Peyer's patch (tissue), 4 donors: ENCODE results near the gene ZNF181. TPM values are rescaled to one million over a fixed set of nuclear protein-coding genes. Genes with fewer than 3 reads are reported as not detected.
"Not testable (repeated sequence)": the region's sequence is repeated elsewhere in the genome, so short reads cannot be mapped to it uniquely, and the experiment has no call there.

Source experiments
- DNase-seq, 3 donors: peaks; one replicate each; pipeline ENCODE4 v3.0.0-alpha.2; 2017 to 2019
- H3K27ac ChIP-seq, 4 donors: fragments of 200-600 bp; sonication (generic); one replicate each; pipeline ENCODE4 v1.5.1; 2016 to 2019
- H3K27me3 ChIP-seq, 2 donors: fragments of 200-600 bp; sonication (generic); one replicate each; pipeline ENCODE4 v1.5.1; 2019
- H3K36me3 ChIP-seq, 3 donors: fragments of 200-600 bp; sonication (generic); one replicate each; pipeline ENCODE4 v1.5.1; 2016 to 2019
- H3K4me1 ChIP-seq, 4 donors: fragments of 200-600 bp; sonication (generic); one replicate each; pipeline ENCODE4 v1.5.1; 2016 to 2019
- H3K4me3 ChIP-seq, 4 donors: fragments of 200-600 bp; sonication (generic); 1 replicate in 3 of 4; 2 replicates in 1 of 4; pipeline ENCODE4 v1.5.1; 2016 to 2019; ENCODE audit warnings: mild to moderate bottlenecking in 1 of 4
- H3K9me3 ChIP-seq, 4 donors: fragments of 200-600 bp; sonication (generic); one replicate each; pipeline ENCODE4 v1.5.1; 2016 to 2019; ENCODE audit warnings: mild to moderate bottlenecking in 1 of 4
- POLR2A ChIP-seq, 2 donors: fragments of 450-650 bp; IDR thresholded peaks; one replicate each; pipeline ENCODE4 v1.5.1; 2017; ENCODE audit warnings: antibody characterized with exemption in 2 of 2, mild to moderate bottlenecking in 2 of 2, moderate library complexity in 2 of 2
- total RNA-seq, 4 donors: library from RNA; depleted of rRNA; stranded (reverse); fragments of >200 nt; gene quantifications; one replicate each; pipeline ENCODE4 v1.1.0, GENCODE V29; 2016
- TF ChIP-seq, protein P1 (sequence below), 6 experiments: fragments of 450-650 bp in 4 of 6; fragments of 200-600 bp in 2 of 6; sonication (generic) in 1 of 6; IDR thresholded peaks; one replicate each; pipeline ENCODE4 v1.5.1; 2017 to 2019; ENCODE audit warnings: antibody characterized with exemption in 6 of 6, mild to moderate bottlenecking in 3 of 6, moderate library complexity in 1 of 6

The ZNF181 gene
- 10 to 100 TPM; 12.1 to 24.3 (median 18.3) TPM for total RNA-seq

- DNase-seq = peak; percentile 85 to 94 (median 91)
- Histone ChIP-seq H3K27me3 (no peaks in the 10 kb centered on the region), H3K4me3 (peak within 1 kb of the TSS; percentile 62 to 82 (median 72)), H3K27ac (peak within 1 kb of the TSS; percentile 90 to 94 (median 93)), H3K9me3 (peaks cover 0 to 4% (median 0%) of the 10 kb centered on the region in 4 donors), H3K4me1 (peaks cover 0 to 24% (median 8%) of the 10 kb centered on the region in 4 donors), H3K36me3 (peaks cover 0 to 26% (median 0%) of the 10 kb centered on the region in 3 donors)
- TF ChIP-seq, protein P1, sequence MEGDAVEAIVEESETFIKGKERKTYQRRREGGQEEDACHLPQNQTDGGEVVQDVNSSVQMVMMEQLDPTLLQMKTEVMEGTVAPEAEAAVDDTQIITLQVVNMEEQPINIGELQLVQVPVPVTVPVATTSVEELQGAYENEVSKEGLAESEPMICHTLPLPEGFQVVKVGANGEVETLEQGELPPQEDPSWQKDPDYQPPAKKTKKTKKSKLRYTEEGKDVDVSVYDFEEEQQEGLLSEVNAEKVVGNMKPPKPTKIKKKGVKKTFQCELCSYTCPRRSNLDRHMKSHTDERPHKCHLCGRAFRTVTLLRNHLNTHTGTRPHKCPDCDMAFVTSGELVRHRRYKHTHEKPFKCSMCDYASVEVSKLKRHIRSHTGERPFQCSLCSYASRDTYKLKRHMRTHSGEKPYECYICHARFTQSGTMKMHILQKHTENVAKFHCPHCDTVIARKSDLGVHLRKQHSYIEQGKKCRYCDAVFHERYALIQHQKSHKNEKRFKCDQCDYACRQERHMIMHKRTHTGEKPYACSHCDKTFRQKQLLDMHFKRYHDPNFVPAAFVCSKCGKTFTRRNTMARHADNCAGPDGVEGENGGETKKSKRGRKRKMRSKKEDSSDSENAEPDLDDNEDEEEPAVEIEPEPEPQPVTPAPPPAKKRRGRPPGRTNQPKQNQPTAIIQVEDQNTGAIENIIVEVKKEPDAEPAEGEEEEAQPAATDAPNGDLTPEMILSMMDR (IDR thresholded peaks at IDR 0.05) = no peak
- peak; percentile 62 to 63 for TF ChIP-seq POLR2A (IDR thresholded peaks at IDR 0.05)
Measured at GRCh38 chr19:34733746-34734536, at the start of gene ZNF181. Gene ZNF181, plus strand, starts transcription at chr19:34734243. Its CDS starts 795 bp downstream, at chr19:34735038.

GRCh38 chr19:34685266-34685665 is 48.8 kb upstream of the ZNF181 start:
- H3K27ac ChIP-seq, H3K4me3 ChIP-seq, H3K27me3 ChIP-seq, H3K4me1 ChIP-seq, DNase-seq: not testable (repeated sequence)
- Histone ChIP-seq H3K9me3 (peaks cover 0 to 54% (median 15%) of the 10 kb centered on the region in 4 donors), H3K36me3 (peaks cover 0 to 46% (median 0%) of the 10 kb centered on the region in 3 donors)

GRCh38 chr19:34686455-34686854 is 47.6 kb upstream of the ZNF181 start:
- Histone ChIP-seq H3K4me1 (no peaks in the 10 kb centered on the region), H3K36me3 (peaks cover 0 to 34% (median 0%) of the 10 kb centered on the region in 3 donors), H3K9me3 (peaks cover 0 to 51% (median 15%) of the 10 kb centered on the region in 4 donors), H3K27me3 (no peaks in the 10 kb centered on the region), H3K27ac (no peak overlapping the region), H3K4me3 (no peak overlapping the region)
- DNase-seq = no peak
- TF ChIP-seq POLR2A (IDR thresholded peaks at IDR 0.05) = no peak

GRCh38 chr19:34687348-34687747 is 46.7 kb upstream of the ZNF181 start:
- TF ChIP-seq, protein P1 (IDR thresholded peaks at IDR 0.05) = no peak
- no peak for TF ChIP-seq POLR2A (IDR thresholded peaks at IDR 0.05)
- no peak for DNase-seq
- Histone ChIP-seq H3K27ac (no peak overlapping the region), H3K27me3 (no peaks in the 10 kb centered on the region), H3K4me1 (no peaks in the 10 kb centered on the region), H3K9me3 (peaks cover 0 to 42% (median 15%) of the 10 kb centered on the region in 4 donors), H3K4me3 (no peak overlapping the region), H3K36me3 (peaks cover 0 to 25% (median 0%) of the 10 kb centered on the region in 3 donors)

DNA sequence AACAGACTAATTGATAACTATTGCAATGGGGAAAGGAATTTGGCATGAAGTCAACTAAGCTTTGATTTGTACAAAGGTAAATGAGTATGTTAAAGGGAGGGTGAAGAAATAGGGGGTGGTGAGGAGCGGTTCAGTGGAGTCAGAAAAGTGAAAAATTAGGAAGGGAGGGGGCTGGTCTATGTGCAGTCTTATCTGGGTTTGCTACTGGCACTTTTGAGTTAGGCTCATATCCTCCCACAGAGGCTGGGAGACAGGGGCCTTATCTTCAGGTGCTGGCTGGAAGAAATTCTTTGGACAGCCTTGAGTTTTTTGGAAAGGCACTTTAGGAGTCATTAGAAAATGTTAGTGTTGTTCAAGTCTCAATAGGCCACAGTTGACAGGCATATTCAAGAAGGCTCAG is 45.5 kb upstream of the ZNF181 start:
- H3K9me3 ChIP-seq = peaks cover 0 to 32% (median 15%) of the 10 kb centered on the region in 4 donors
- peaks cover 0 to 13% (median 0%) of the 10 kb centered on the region in 3 donors for H3K36me3 ChIP-seq
- no peak overlapping the region for H3K27ac ChIP-seq
- no peak overlapping the region for H3K4me3 ChIP-seq
- DNase-seq = no peak
- no peaks in the 10 kb centered on the region for H3K4me1 ChIP-seq
- no peaks in the 10 kb centered on the region for H3K27me3 ChIP-seq
- TF ChIP-seq, protein P1 (IDR thresholded peaks at IDR 0.05) = no peak
- TF ChIP-seq POLR2A (IDR thresholded peaks at IDR 0.05) = no peak

GRCh38 chr19:34690372-34690771 is 43.7 kb upstream of the ZNF181 start:
- TF ChIP-seq POLR2A (IDR thresholded peaks at IDR 0.05) = no peak
- TF ChIP-seq, protein P1 (IDR thresholded peaks at IDR 0.05) = no peak
- DNase-seq = no peak
- H3K9me3 ChIP-seq = peaks cover 0 to 19% (median 11%) of the 10 kb centered on the region in 4 donors

More at GRCh38 chr19:34690372-34690771, 43.7 kb upstream of the ZNF181 start:
- H3K4me3 ChIP-seq = no peak overlapping the region
- no peaks in the 10 kb centered on the region for H3K4me1 ChIP-seq
- H3K27ac ChIP-seq = no peak overlapping the region
- no peaks in the 10 kb centered on the region for H3K27me3 ChIP-seq
- no peaks in the 10 kb centered on the region for H3K36me3 ChIP-seq
